ENCODE results near the gene ZG16B. TPM values are rescaled to one million over a fixed set of nuclear protein-coding genes. Genes with fewer than 3 reads are reported as not detected.

Gene ZG16B
- total RNA-seq, 1 experiment from 2014 or later = 2.3 TPM

DNA sequence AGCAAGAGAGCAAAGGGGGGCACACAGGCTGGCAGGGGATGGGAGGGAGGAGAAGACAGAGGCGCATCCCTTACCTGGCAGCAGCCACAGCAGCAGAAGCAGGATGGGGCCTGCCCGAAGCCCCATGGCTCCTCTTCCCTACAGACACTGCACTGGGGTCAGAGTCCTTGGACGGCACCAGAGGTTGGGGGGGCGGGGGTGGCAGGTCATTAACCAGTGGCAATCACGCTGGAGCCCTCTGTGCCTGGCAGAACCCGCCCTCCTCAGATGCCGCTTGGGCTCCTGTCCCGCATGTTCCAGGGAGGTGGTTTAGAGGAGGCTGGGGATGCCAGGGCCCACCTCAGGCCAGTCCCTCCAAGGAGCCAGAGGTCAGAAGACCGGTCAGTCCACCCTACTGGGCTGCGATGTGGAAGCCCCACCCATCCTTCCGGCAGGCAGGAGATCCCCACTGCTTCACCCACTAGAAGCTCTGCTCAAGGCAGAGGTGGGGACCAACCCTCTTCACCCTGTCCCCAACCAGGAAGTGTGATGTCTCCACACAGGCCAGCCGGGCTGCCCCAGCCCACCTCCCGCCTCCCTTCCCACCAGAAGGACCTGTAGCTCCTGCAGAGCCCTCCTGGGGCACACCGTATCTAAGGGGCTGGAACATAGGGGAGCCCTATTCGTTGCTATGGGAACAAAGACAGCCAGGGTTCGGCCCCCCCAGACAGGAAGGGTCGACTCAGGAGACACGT, 11.7 kb downstream of the ZG16B start:
- Histone ChIP-seq H3K79me2 (ENCODE audit: insufficient read depth, low read length) (no peaks in the 10 kb centered on the region), H3K4me1 (ENCODE audit: control insufficient read depth in 1 of 2, insufficient read depth in 2 of 2, low read length in 2 of 2) (peaks cover 14 to 59% of the 10 kb centered on the region in 2 experiments), H4K20me1 (ENCODE audit: insufficient read depth) (no peaks in the 10 kb centered on the region), H3K4me3 (replicated peaks in 1 of 2; ENCODE audit: low read depth in 1 of 2, low read length in 2 of 2) (peak overlapping the region; percentile 74 to 79), H3K9me3 (ENCODE audit: control insufficient read depth in 1 of 2, insufficient read depth in 1 of 2, low read depth in 1 of 2, low read length in 2 of 2) (no peaks in the 10 kb centered on the region), H2AFZ (ENCODE audit: low read depth, low read length, poor library complexity, severe bottlenecking) (no peak overlapping the region), H3K9ac (ENCODE audit: low read length) (peak overlapping the region; percentile 73), H3K27ac (ENCODE audit: low read depth, low read length) (peak overlapping the region; percentile 59), H3K4me2 (ENCODE audit: low read length) (peak overlapping the region; percentile 95), H3K9me2 (ENCODE audit: insufficient read depth) (no peaks in the 10 kb centered on the region), H3K27me3 (ENCODE audit: insufficient read depth, low read length) (no peaks in the 10 kb centered on the region), H3K36me3 (ENCODE audit: control insufficient read depth in 1 of 2, insufficient read depth in 2 of 2, low read length in 2 of 2) (no peaks in the 10 kb centered on the region)
- TSS peak; percentile 89 for BruUV-seq (replicated peaks)
- ChIA-PET CTCF (interaction anchor here (0.7 to 1.6 kb wide), 9 partner anchors 14 to 152 kb away, joined by 3 to 14 read pairs (median 3); partner anchors contain the start of genes FLYWCH1, FLYWCH2 and PRSS22), RAD21 (ENCODE audit: low non-redundant PET in 1 of 2, low total read pairs in 2 of 2, uncharacterized antibody in 2 of 2, unreplicated experiment in 2 of 2) (no interaction called here), POLR2A (interaction anchor here (0.7 kb wide), 1 partner anchor 41 kb away, joined by 3 read pairs; the partner anchor contains the start of gene FLYWCH2)
- ATAC-seq = peak; percentile 41
- TF ChIP-seq SIN3A (IDR thresholded peaks at IDR 0.05; ENCODE audit: low read depth) (no peak), FOSL1 (IDR thresholded peaks at IDR 0.05; ENCODE audit: low read depth) (no peak), ELF1 (IDR thresholded peaks at IDR 0.05; ENCODE audit: borderline replicate concordance, low read depth) (no peak), POLR2AphosphoS5 (IDR thresholded peaks at IDR 0.05; ENCODE audit: low read depth, low read length) (no peak), ZBTB33 (IDR thresholded peaks at IDR 0.05; ENCODE audit: extremely low read depth, insufficient replicate concordance, low read length) (no peak), JUND (IDR thresholded peaks at IDR 0.05) (no peak), REST (IDR thresholded peaks at IDR 0.05; ENCODE audit: low read depth) (no peak), YY1 (IDR thresholded peaks at IDR 0.05; ENCODE audit: extremely low read depth, insufficient replicate concordance, low read depth, low read length) (no peak), CBX3 (IDR thresholded peaks at IDR 0.05; ENCODE audit: low read depth) (no peak), MAX (IDR thresholded peaks at IDR 0.05) (no peak), EZH2phosphoT487 (IDR thresholded peaks at IDR 0.05; ENCODE audit: borderline replicate concordance) (no peak), RAD21 (IDR thresholded peaks at IDR 0.05; ENCODE audit: low read depth) (no peak), CTCF (IDR thresholded peaks at IDR 0.05 in 2 of 3, conservative IDR thresholded peaks at IDR 0.05 in 1 of 3; ENCODE audit: borderline replicate concordance in 1 of 3, insufficient read depth in 1 of 3, low read depth in 2 of 3, low read length in 2 of 3) (no peak), EZH2 (IDR thresholded peaks at IDR 0.05) (no peak), TCF7L2 (IDR thresholded peaks at IDR 0.05; ENCODE audit: borderline replicate concordance, extremely low read depth, insufficient read depth, insufficient read length) (no peak), EGR1 (IDR thresholded peaks at IDR 0.05; ENCODE audit: low read depth) (no peak)
- DNase-seq (ENCODE audit: low read depth, low spot score) = no peak
- intact Hi-C loops (cut with micrococcal nuclease) = loop anchor here (1.0 kb wide), 2 partner anchors 15 to 27 kb away; no protein-coding TSS in a partner anchor
